K562 (cell line): Measurements from ENCODE around the gene LIX1L. TPM values are rescaled to one million over a fixed set of nuclear protein-coding genes. Genes with fewer than 3 reads are reported as not detected.

Experiments used
- ADNP ChIP-seq: fragments of 200-800 bp; sonication (Bioruptor generic); IDR thresholded peaks from 2 replicates; pipeline ENCODE4 v1.6.1; 2016; ENCODE audit warnings: missing genetic modification characterization, missing compliant biosample characterization
- CCNT2 ChIP-seq: IDR thresholded peaks from 2 replicates; pipeline ENCODE4 v1.6.1; 2011; ENCODE audit warnings: borderline replicate concordance, low read depth, mild to moderate bottlenecking, moderate library complexity, mixed read lengths, low read length; ENCODE audit not compliant: insufficient read length; ENCODE audit errors: extremely low read depth
- DIDO1 ChIP-seq: fragments of 450-650 bp; IDR thresholded peaks from 2 replicates; pipeline ENCODE4 v1.6.1; 2016; ENCODE audit warnings: low read depth, missing biosample characterization, missing genetic modification characterization
- ESRRB ChIP-seq: fragments of 250-450 bp; sonication (Bioruptor Pico); IDR thresholded peaks from 2 replicates; pipeline ENCODE4 v1.5.0; 2020; ENCODE audit warnings: mild to moderate bottlenecking, moderate library complexity, borderline replicate concordance
- FUS ChIP-seq: fragments of 200-400 bp; formaldehyde crosslinking; optimal IDR thresholded peaks from 2 replicates; pipeline ENCODE3; 2017; ENCODE audit warnings: low read depth, low read length
- MBD2 ChIP-seq: sonication (generic); IDR thresholded peaks from 2 replicates; pipeline ENCODE4 v1.6.1; 2016; ENCODE audit warnings: low read depth, borderline replicate concordance
- MCM3 ChIP-seq: fragments of 450-650 bp; IDR thresholded peaks from 2 replicates; pipeline ENCODE4 v1.6.1; 2016
- PTRF ChIP-seq: fragments of 450-650 bp; IDR thresholded peaks from 2 replicates; pipeline ENCODE4 v1.6.1; 2016; ENCODE audit warnings: mild to moderate bottlenecking, missing genetic modification characterization, missing compliant biosample characterization
- SETDB1 ChIP-seq: IDR thresholded peaks from one replicate; pipeline ENCODE4 v1.6.1; 2012; ENCODE audit warnings: low read length, control low read depth, inconsistent platforms
- SIN3B ChIP-seq: fragments of 450-650 bp; IDR thresholded peaks from 2 replicates; pipeline ENCODE4 v1.6.1; 2017; ENCODE audit warnings: low read depth, mild to moderate bottlenecking, moderate library complexity
- TAL1 ChIP-seq: fragments of 450-650 bp; IDR thresholded peaks from 2 replicates; pipeline ENCODE4 v1.6.1; 2016; ENCODE audit warnings: mild to moderate bottlenecking
- TRIM28 ChIP-seq: fragments of 450-650 bp; IDR thresholded peaks from 2 replicates; pipeline ENCODE4 v1.6.1; 2017
- polyA plus RNA-seq, 8 experiments: library from polyadenylated mRNA; depleted of rRNA in 4 of 8; stranded (reverse) in 5 of 8; unstranded in 3 of 8; fragments of >200 nt; fragmentation: Nextera tagmentation in 2 of 8; fragmentation: Illumina TruSeq in 1 of 8; extraction: Ambion mirVana in 2 of 8; extraction: Trizol in 1 of 8; gene quantifications; 2 replicates each; pipeline versions ENCODE4 v1.2.1 to v1.2.3, GENCODE V29; 2011 to 2014; ENCODE audit warnings: inconsistent platforms in 1 of 8, missing spikeins in 1 of 8
- total RNA-seq, 7 experiments: library from RNA; depleted of rRNA in 6 of 7; stranded (reverse); fragments of >200 nt in 6 of 7; fragmentation: Illumina TruSeq in 2 of 7; extraction: Trizol in 2 of 7; gene quantifications; 2 replicates each; pipeline versions ENCODE4 v1.2.1 to v1.2.3, GENCODE V29; 2011 to 2021; ENCODE audit warnings: low replicate concordance in 1 of 7
- TF ChIP-seq, protein P1 (sequence below): fragments of 250-450 bp; sonication (Bioruptor Pico); IDR thresholded peaks from 2 replicates; pipeline ENCODE4 v1.5.1; 2021; ENCODE audit warnings: mild to moderate bottlenecking
- TF ChIP-seq, protein P2 (sequence below): sonication (generic); formaldehyde crosslinking; IDR thresholded peaks from 2 replicates; pipeline ENCODE4 v1.8.1; 2022; ENCODE audit warnings: missing genetic modification reagents
- TF ChIP-seq, protein P3 (sequence below): fragments of 450-650 bp; IDR thresholded peaks from 2 replicates; pipeline ENCODE4 v1.6.1; 2016; ENCODE audit warnings: borderline replicate concordance
- TF ChIP-seq, protein P4 (sequence below): fragments of 250-450 bp; sonication (Bioruptor Pico); IDR thresholded peaks from 2 replicates; pipeline ENCODE4 v1.8.0; 2022; ENCODE audit warnings: moderate library complexity, mild to moderate bottlenecking, inconsistent platforms
- TF ChIP-seq, protein P5 (sequence below): fragments of 200-800 bp; sonication (Bioruptor generic); IDR thresholded peaks from 2 replicates; pipeline ENCODE4 v1.6.1; 2017; ENCODE audit warnings: missing genetic modification characterization, missing compliant biosample characterization
- TF ChIP-seq, protein P6 (sequence below), 2 experiments: IDR thresholded peaks; 2 replicates each; pipeline ENCODE4 v1.6.1; 2012; ENCODE audit warnings: improper control_type of control experiment in 2 of 2, low read depth in 2 of 2, low read length in 2 of 2, borderline replicate concordance in 1 of 2

Gene LIX1L
- total and polyA plus RNA-seq, 9 of the 15 experiments (the other 6 are each of a cell fraction or from before 2014, with no cell fraction given) = 4.6 to 26.5 (median 12.5) TPM

DNA sequence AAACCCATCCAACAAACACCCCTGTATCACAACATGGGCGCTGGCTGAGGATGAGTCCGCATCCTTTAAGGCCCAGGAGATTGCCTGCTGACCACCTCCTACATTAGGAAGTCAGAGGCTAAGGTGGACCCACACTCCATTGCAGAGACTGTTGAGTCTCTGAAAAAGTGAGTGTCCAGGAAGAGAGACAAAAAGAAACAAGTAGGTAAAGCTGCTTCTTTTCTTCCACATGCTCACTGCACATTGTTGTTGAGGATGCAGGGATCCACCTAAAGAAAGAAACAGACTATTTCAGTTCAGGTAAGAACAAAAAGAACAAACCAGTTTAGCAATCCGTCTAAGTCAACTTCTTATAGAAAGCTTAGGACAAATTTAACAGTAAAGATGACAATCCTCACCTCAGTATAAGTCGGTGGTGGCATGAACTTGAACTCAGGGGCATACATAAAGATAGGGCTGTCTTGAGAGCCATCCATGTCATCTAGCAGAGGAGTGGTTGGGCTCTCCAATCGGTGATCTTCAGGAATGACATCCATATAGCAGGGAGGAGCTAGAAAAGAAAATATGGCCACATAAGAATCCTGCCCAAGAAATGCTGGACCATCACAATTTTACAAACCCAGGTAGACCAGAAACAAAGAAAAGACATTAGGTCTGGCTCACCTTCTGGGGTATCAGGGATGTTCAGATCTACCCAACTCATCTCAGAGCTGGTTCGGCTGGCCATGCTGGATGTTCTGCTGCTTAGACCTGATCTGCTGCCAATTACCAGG lies 36.0 kb upstream of the LIX1L start (continued):
- TF ChIP-seq, protein P1, sequence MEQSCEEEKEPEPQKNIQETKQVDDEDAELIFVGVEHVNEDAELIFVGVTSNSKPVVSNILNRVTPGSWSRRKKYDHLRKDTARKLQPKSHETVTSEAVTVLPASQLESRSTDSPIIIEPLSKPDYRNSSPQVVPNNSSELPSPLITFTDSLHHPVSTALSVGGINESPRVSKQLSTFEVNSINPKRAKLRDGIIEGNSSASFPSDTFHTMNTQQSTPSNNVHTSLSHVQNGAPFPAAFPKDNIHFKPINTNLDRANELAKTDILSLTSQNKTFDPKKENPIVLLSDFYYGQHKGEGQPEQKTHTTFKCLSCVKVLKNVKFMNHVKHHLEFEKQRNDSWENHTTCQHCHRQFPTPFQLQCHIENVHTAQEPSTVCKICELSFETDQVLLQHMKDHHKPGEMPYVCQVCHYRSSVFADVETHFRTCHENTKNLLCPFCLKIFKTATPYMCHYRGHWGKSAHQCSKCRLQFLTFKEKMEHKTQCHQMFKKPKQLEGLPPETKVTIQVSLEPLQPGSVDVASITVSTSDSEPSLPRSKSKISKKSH = no peak
- TF ChIP-seq SIN3B (no peak), MBD2 (no peak), FUS (no peak), CCNT2 (peak; percentile 38), TAL1 (no peak), ADNP (tag) (no peak), PTRF (tag) (no peak), TRIM28 (no peak), ESRRB (CRISPR knock-in tag) (no peak), DIDO1 (tag) (no peak), SETDB1 (no peak), MCM3 (no peak)
- TF ChIP-seq, protein P2, sequence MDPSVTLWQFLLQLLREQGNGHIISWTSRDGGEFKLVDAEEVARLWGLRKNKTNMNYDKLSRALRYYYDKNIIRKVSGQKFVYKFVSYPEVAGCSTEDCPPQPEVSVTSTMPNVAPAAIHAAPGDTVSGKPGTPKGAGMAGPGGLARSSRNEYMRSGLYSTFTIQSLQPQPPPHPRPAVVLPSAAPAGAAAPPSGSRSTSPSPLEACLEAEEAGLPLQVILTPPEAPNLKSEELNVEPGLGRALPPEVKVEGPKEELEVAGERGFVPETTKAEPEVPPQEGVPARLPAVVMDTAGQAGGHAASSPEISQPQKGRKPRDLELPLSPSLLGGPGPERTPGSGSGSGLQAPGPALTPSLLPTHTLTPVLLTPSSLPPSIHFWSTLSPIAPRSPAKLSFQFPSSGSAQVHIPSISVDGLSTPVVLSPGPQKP (CRISPR knock-in tag) = no peak
- TF ChIP-seq, protein P3, sequence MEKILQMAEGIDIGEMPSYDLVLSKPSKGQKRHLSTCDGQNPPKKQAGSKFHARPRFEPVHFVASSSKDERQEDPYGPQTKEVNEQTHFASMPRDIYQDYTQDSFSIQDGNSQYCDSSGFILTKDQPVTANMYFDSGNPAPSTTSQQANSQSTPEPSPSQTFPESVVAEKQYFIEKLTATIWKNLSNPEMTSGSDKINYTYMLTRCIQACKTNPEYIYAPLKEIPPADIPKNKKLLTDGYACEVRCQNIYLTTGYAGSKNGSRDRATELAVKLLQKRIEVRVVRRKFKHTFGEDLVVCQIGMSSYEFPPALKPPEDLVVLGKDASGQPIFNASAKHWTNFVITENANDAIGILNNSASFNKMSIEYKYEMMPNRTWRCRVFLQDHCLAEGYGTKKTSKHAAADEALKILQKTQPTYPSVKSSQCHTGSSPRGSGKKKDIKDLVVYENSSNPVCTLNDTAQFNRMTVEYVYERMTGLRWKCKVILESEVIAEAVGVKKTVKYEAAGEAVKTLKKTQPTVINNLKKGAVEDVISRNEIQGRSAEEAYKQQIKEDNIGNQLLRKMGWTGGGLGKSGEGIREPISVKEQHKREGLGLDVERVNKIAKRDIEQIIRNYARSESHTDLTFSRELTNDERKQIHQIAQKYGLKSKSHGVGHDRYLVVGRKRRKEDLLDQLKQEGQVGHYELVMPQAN = no peak
- TF ChIP-seq, protein P4, sequence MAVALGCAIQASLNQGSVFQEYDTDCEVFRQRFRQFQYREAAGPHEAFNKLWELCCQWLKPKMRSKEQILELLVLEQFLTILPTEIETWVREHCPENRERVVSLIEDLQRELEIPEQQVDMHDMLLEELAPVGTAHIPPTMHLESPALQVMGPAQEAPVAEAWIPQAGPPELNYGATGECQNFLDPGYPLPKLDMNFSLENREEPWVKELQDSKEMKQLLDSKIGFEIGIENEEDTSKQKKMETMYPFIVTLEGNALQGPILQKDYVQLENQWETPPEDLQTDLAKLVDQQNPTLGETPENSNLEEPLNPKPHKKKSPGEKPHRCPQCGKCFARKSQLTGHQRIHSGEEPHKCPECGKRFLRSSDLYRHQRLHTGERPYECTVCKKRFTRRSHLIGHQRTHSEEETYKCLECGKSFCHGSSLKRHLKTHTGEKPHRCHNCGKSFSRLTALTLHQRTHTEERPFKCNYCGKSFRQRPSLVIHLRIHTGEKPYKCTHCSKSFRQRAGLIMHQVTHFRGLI (CRISPR knock-in tag) = no peak
- TF ChIP-seq, protein P5, sequence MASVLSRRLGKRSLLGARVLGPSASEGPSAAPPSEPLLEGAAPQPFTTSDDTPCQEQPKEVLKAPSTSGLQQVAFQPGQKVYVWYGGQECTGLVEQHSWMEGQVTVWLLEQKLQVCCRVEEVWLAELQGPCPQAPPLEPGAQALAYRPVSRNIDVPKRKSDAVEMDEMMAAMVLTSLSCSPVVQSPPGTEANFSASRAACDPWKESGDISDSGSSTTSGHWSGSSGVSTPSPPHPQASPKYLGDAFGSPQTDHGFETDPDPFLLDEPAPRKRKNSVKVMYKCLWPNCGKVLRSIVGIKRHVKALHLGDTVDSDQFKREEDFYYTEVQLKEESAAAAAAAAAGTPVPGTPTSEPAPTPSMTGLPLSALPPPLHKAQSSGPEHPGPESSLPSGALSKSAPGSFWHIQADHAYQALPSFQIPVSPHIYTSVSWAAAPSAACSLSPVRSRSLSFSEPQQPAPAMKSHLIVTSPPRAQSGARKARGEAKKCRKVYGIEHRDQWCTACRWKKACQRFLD (CRISPR knock-in tag) = no peak
- TF ChIP-seq, protein P6, sequence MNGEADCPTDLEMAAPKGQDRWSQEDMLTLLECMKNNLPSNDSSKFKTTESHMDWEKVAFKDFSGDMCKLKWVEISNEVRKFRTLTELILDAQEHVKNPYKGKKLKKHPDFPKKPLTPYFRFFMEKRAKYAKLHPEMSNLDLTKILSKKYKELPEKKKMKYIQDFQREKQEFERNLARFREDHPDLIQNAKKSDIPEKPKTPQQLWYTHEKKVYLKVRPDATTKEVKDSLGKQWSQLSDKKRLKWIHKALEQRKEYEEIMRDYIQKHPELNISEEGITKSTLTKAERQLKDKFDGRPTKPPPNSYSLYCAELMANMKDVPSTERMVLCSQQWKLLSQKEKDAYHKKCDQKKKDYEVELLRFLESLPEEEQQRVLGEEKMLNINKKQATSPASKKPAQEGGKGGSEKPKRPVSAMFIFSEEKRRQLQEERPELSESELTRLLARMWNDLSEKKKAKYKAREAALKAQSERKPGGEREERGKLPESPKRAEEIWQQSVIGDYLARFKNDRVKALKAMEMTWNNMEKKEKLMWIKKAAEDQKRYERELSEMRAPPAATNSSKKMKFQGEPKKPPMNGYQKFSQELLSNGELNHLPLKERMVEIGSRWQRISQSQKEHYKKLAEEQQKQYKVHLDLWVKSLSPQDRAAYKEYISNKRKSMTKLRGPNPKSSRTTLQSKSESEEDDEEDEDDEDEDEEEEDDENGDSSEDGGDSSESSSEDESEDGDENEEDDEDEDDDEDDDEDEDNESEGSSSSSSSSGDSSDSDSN (IDR thresholded peaks at IDR 0.05; ENCODE audit: borderline replicate concordance in 1 of 2, low read depth in 2 of 2, low read length in 2 of 2) = peak in 1 of 2 experiments; percentile 32; a peak in 1 of 4 replicates
